K562 (cell line): ENCODE results near the gene RAP1GAP2. TPM values are rescaled to one million over a fixed set of nuclear protein-coding genes. Genes with fewer than 3 reads are reported as not detected.

ENCODE experiments used
- ATAC-seq: fragments of 200-7000 bp; cut with Tn5 transposase; 3 replicates; pipeline ENCODE4 v1.9.1; 2020; ENCODE audit warnings: moderate library complexity
- BruUV-seq: library from RNA; stranded (reverse); fragments of 400-500 nt; replicated peaks from 2 replicates; lab custom pipeline; 2021; lab: Mats Ljungman, UMichigan
- CTCF ChIA-PET: fragments of 300-600 bp; formaldehyde crosslinking; extraction: SDS; loops from one replicate; lab custom pipeline; 2021; ENCODE audit warnings: low intra/inter-chr PET ratio; lab: Yijun Ruan, JAX
- POLR2A ChIA-PET: fragments of 300-600, 350-650 bp; sonication (Branson Sonifier 250); formaldehyde crosslinking; extraction: SDS; loops from one replicate; lab custom pipeline; 2021; ENCODE audit warnings: antibody characterized with exemption, inconsistent platforms; lab: Yijun Ruan, JAX
- DNase-seq, 4 experiments: peaks; one replicate each; pipeline versions ENCODE4 v3.0.0 to v3.0.0-alpha.2; 2011 to 2018; ENCODE audit warnings: low spot score in 3 of 4, mixed read lengths in 3 of 4; ENCODE audit errors: extremely low read depth in 1 of 4
- FAIRE-seq: peaks from 2 replicates; lab custom pipeline; 2011; peaks lifted over from hg19 to GRCh38; lab: Jason Lieb, UNC
- H2AFZ ChIP-seq: 2 replicates; pipeline ENCODE4 v1.6.0; 2011; ENCODE audit warnings: low read depth, low read length, control low read depth, inconsistent platforms
- H3K27ac ChIP-seq: fragments of 200-600 bp; 3 replicates; pipeline ENCODE4 v1.8.0; 2011; ENCODE audit warnings: low read depth, mild to moderate bottlenecking, control low read depth, inconsistent platforms, low read length, moderate library complexity, mixed read lengths; ENCODE audit errors: extremely low read depth
- H3K27me3 ChIP-seq, 2 experiments: fragments of 300-600 bp in 1 of 2; 2 replicates in 1 of 2; 3 replicates in 1 of 2; pipeline versions ENCODE4 v1.6.0 to v1.8.0; 2011; ENCODE audit warnings: inconsistent platforms in 2 of 2, low read length in 2 of 2, mild to moderate bottlenecking in 1 of 2, mixed read lengths in 1 of 2, moderate library complexity in 1 of 2; ENCODE audit not compliant: control insufficient read depth in 2 of 2, insufficient read depth in 2 of 2
- H3K36me3 ChIP-seq: fragments of 300-600 bp; 3 replicates; pipeline ENCODE4 v1.8.0; 2011; ENCODE audit warnings: mild to moderate bottlenecking, low read length, inconsistent platforms; ENCODE audit not compliant: control insufficient read depth, insufficient read depth
- H3K4me1 ChIP-seq, 2 experiments: fragments of 200-600 bp in 1 of 2; replicated peaks in 1 of 2; 2 replicates in 1 of 2; 3 replicates in 1 of 2; pipeline versions ENCODE4 v1.5.1 to v1.8.0; 2011; ENCODE audit warnings: inconsistent platforms in 2 of 2, low read length in 2 of 2, mild to moderate bottlenecking in 1 of 2, mixed read lengths in 1 of 2, moderate library complexity in 1 of 2; ENCODE audit not compliant: control insufficient read depth in 2 of 2, insufficient read depth in 2 of 2
- H3K4me2 ChIP-seq: 2 replicates; pipeline ENCODE4 v1.6.1; 2011; ENCODE audit warnings: low read length, control low read depth, inconsistent platforms, mixed read lengths; ENCODE audit not compliant: insufficient read depth
- H3K4me3 ChIP-seq: fragments of 200-600 bp; sonication (generic), shearing (Covaris generic); 2 replicates; pipeline ENCODE4 v1.5.1; 2016; ENCODE audit warnings: control low read depth, inconsistent platforms
- H3K79me2 ChIP-seq: fragments of 200-600 bp; 3 replicates; pipeline ENCODE4 v1.8.0; 2011; ENCODE audit warnings: low read length, inconsistent platforms; ENCODE audit not compliant: control insufficient read depth, insufficient read depth
- H3K9ac ChIP-seq, 2 experiments: 2 replicates each; pipeline versions ENCODE4 v1.6.0 to v1.6.1; 2011; ENCODE audit warnings: low read depth in 2 of 2, low read length in 2 of 2, control low read depth in 1 of 2, inconsistent platforms in 1 of 2, mild to moderate bottlenecking in 1 of 2, mixed read lengths in 1 of 2; ENCODE audit not compliant: insufficient read depth in 1 of 2
- H3K9me1 ChIP-seq: one replicate; pipeline ENCODE4 v1.6.0; 2011; ENCODE audit warnings: inconsistent platforms, mild to moderate bottlenecking, low read length, moderate library complexity; ENCODE audit not compliant: control insufficient read depth, insufficient read depth
- H3K9me3 ChIP-seq: replicated peaks from 2 replicates; pipeline ENCODE4 v1.5.1; 2011; ENCODE audit warnings: low read depth, low read length, inconsistent platforms; ENCODE audit not compliant: control insufficient read depth, insufficient read depth
- H4K20me1 ChIP-seq: replicated peaks from 2 replicates; pipeline ENCODE4 v1.6.1; 2011; ENCODE audit warnings: low read length, inconsistent platforms, mixed read lengths; ENCODE audit not compliant: control insufficient read depth, insufficient read depth
- ILK ChIP-seq: fragments of 450-650 bp; IDR thresholded peaks from 2 replicates; pipeline ENCODE4 v1.6.1; 2016; ENCODE audit warnings: missing genetic modification characterization, low read depth, mild to moderate bottlenecking, missing compliant biosample characterization, moderate library complexity, borderline replicate concordance
- MAX ChIP-seq: sonication (generic); formaldehyde crosslinking; IDR thresholded peaks from 2 replicates; pipeline ENCODE4 v1.9.0; 2022; ENCODE audit warnings: mild to moderate bottlenecking, missing genetic modification reagents
- MBD2 ChIP-seq: sonication (generic); IDR thresholded peaks from 2 replicates; pipeline ENCODE4 v1.6.1; 2016; ENCODE audit warnings: low read depth, borderline replicate concordance
- MLLT1 ChIP-seq, 2 experiments: fragments of 450-650 bp; IDR thresholded peaks; 2 replicates each; pipeline ENCODE4 v1.6.1; 2016
- PKNOX1 ChIP-seq: fragments of 450-650 bp; IDR thresholded peaks from 2 replicates; pipeline ENCODE4 v1.6.1; 2016
- POLR3A ChIP-seq: IDR thresholded peaks from 2 replicates; pipeline ENCODE4 v1.6.1; 2011; ENCODE audit warnings: borderline replicate concordance, mild to moderate bottlenecking, moderate library complexity; ENCODE audit not compliant: insufficient read length, insufficient read depth; ENCODE audit errors: extremely low read depth
- SMAD2 ChIP-seq: fragments of 150-350 bp; IDR thresholded peaks from 2 replicates; pipeline ENCODE4 v1.6.1; 2014; ENCODE audit warnings: low read depth, mild to moderate bottlenecking, low read length
- TFAM ChIP-seq: fragments of 250-450 bp; sonication (Bioruptor Pico); conservative IDR thresholded peaks from 2 replicates; pipeline ENCODE4 v1.5.0; 2021; ENCODE audit warnings: mild to moderate bottlenecking, moderate library complexity
- ZFP91 ChIP-seq: sonication (generic); formaldehyde crosslinking; IDR thresholded peaks from 2 replicates; pipeline ENCODE4 v1.8.0; 2022; ENCODE audit warnings: mild to moderate bottlenecking, missing genetic modification reagents
- ZNF124 ChIP-seq: sonication (generic); formaldehyde crosslinking; IDR thresholded peaks from 2 replicates; pipeline ENCODE4 v1.8.1; 2022; ENCODE audit warnings: missing genetic modification reagents
- WGBS: fragments of 100-300 bp; shearing (Covaris generic); methylation state at CpG from one replicate; pipeline ENCODE4 v1.1.6; 2016; ENCODE audit warnings: low coverage, mixed read lengths; ENCODE audit not compliant: insufficient coverage; ENCODE audit errors: missing lambda C conversion rate; 5-methylcytosine and 5-hydroxymethylcytosine counted together
- in situ Hi-C: fragments of 300-500 bp; cut with MboI; formaldehyde crosslinking; loops from 4 replicates; pipeline ENCODE4 v1.15.0; 2018; ENCODE audit warnings: inconsistent platforms, mixed read lengths
- intact Hi-C: fragments of 100-400 bp; cut with micrococcal nuclease; formaldehyde crosslinking; loops from 2 replicates; pipeline ENCODE4 v1.14.2; 2022
- polyA plus RNA-seq, 8 experiments: library from polyadenylated mRNA; depleted of rRNA in 4 of 8; stranded (reverse) in 5 of 8; unstranded in 3 of 8; fragments of >200 nt; fragmentation: Nextera tagmentation in 2 of 8; fragmentation: Illumina TruSeq in 1 of 8; extraction: Ambion mirVana in 2 of 8; extraction: Trizol in 1 of 8; gene quantifications; 2 replicates each; pipeline versions ENCODE4 v1.2.1 to v1.2.3, GENCODE V29; 2011 to 2014; ENCODE audit warnings: inconsistent platforms in 1 of 8, missing spikeins in 1 of 8
- total RNA-seq, 7 experiments: library from RNA; depleted of rRNA in 6 of 7; stranded (reverse); fragments of >200 nt in 6 of 7; fragmentation: Illumina TruSeq in 2 of 7; extraction: Trizol in 2 of 7; gene quantifications; 2 replicates each; pipeline versions ENCODE4 v1.2.1 to v1.2.3, GENCODE V29; 2011 to 2021; ENCODE audit warnings: low replicate concordance in 1 of 7

Gene RAP1GAP2
- total and polyA plus RNA-seq, 9 of the 15 experiments (the other 6 are each of a cell fraction or from before 2014, with no cell fraction given): 0.01 to 1.3 (median 0.42) TPM; not detected in 1

GRCh38 chr17:2856727-2857126 is 60.5 kb downstream of the RAP1GAP2 start:
- no peak overlapping the region for H3K4me2 ChIP-seq
- H2AFZ ChIP-seq: no peak overlapping the region
- POLR2A ChIA-PET: no interaction called here
- no peak overlapping the region for H3K27ac ChIP-seq
- no peak overlapping the region for H3K4me3 ChIP-seq
- CTCF ChIA-PET: no interaction called here
- in situ Hi-C loops: no loop called here
- ATAC-seq (no peak), FAIRE-seq (no peak), DNase-seq (no peak)
- H3K79me2 ChIP-seq: no peaks in the 10 kb centered on the region
- H3K9me1 ChIP-seq: no peaks in the 10 kb centered on the region
- peaks cover 3 to 37% of the 10 kb centered on the region in 2 experiments; a peak in 3 of 5 replicates for H3K27me3 ChIP-seq
- intact Hi-C loops: no loop called here
- WGBS: 0% methylated on average over 5 of the region's 5 CpGs
- BruUV-seq: no TSS peak
- H4K20me1 ChIP-seq: 0 out of 2 replicates have a peak, but pooled peaks cover 4% of the 10 kb centered on the region
- peaks cover 0 to 14% of the 10 kb centered on the region in 2 experiments; a peak in 2 of 5 replicates for H3K4me1 ChIP-seq
- no peaks in the 10 kb centered on the region for H3K9me3 ChIP-seq
- no peak for TF ChIP-seq ILK (tag)
- H3K36me3 ChIP-seq: no peaks in the 10 kb centered on the region
- no peak overlapping the region for H3K9ac ChIP-seq

- Histone ChIP-seq H2AFZ (no peak overlapping the region), H3K79me2 (no peaks in the 10 kb centered on the region), H3K27me3 (peaks cover 0 to 31% of the 10 kb centered on the region in 2 experiments; a peak in 3 of 5 replicates), H3K36me3 (no peaks in the 10 kb centered on the region), H3K4me3 (no peak overlapping the region), H4K20me1 (no peaks in the 10 kb centered on the region), H3K9me3 (no peaks in the 10 kb centered on the region), H3K9me1 (no peaks in the 10 kb centered on the region), H3K4me2 (no peak overlapping the region), H3K27ac (no peak overlapping the region), H3K4me1 (no peaks in the 10 kb centered on the region), H3K9ac (no peak overlapping the region)
- ATAC-seq: no peak
- TF ChIP-seq POLR3A (no peak), ZNF124 (no peak), TFAM (no peak), ZFP91 (no peak), MAX (no peak), MBD2 (no peak), SMAD2 (no peak), PKNOX1 (no peak), MLLT1 (IDR thresholded peaks at IDR 0.05) (no peak)
- no TSS peak for BruUV-seq
- ChIA-PET CTCF (no interaction called here), POLR2A (no interaction called here)
- DNase-seq: no peak
- intact Hi-C loops: no loop called here
- in situ Hi-C loops: no loop called here
- no peak for FAIRE-seq
- 0% methylated on average over 4 of the region's 4 CpGs for WGBS
Measured at GRCh38 chr17:2860045-2860444, 63.8 kb downstream of the RAP1GAP2 start.
